HK-2 (cell line): ENCODE data around the gene THG1L.
"Not testable (repeated sequence)": the region's sequence is repeated elsewhere in the genome, so short reads cannot be mapped to it uniquely, and the experiment has no call there.

Experiments used
- DNase-seq: peaks from one replicate; pipeline ENCODE4 v3.0.0-alpha.2; 2018; ENCODE audit not compliant: unreplicated experiment

The THG1L gene

GRCh38 chr5:157731272-157732129 lies at the start of gene THG1L:
Gene THG1L (plus strand): TSS chr5:157731420. CDS start chr5:157731441, 21 bp downstream.
- DNase-seq, result peak; percentile 93

- DNase-seq, result no peak
Measured at GRCh38 chr5:157682257-157682656, 49.0 kb upstream of the THG1L start.

- not testable (repeated sequence) for DNase-seq
Measured at GRCh38 chr5:157686276-157687197, 44.7 kb upstream of the THG1L start.

GRCh38 chr5:157687198-157687554 lies 44.0 kb upstream of the THG1L start:
- DNase-seq, result no peak

GRCh38 chr5:157689942-157690689 lies 41.1 kb upstream of the THG1L start:
- DNase-seq, result no peak

- DNase-seq, result no peak
Measured at GRCh38 chr5:157690690-157691433, 40.4 kb upstream of the THG1L start.

GRCh38 chr5:157693816-157694215 lies 37.4 kb upstream of the THG1L start:
- DNase-seq, result not testable (repeated sequence)

- DNase-seq, result not testable (repeated sequence)
Measured at GRCh38 chr5:157696154-157696553, 35.1 kb upstream of the THG1L start.

GRCh38 chr5:157698674-157699073 lies 32.5 kb upstream of the THG1L start:
- DNase-seq, result not testable (repeated sequence)

GRCh38 chr5:157703736-157704135 lies 27.5 kb upstream of the THG1L start:
- DNase-seq, result no peak

- DNase-seq, result no peak
Measured at GRCh38 chr5:157708866-157709265, 22.4 kb upstream of the THG1L start.

GRCh38 chr5:157709346-157709745 lies 21.9 kb upstream of the THG1L start:
- no peak for DNase-seq

GRCh38 chr5:157710431-157710830 lies 20.8 kb upstream of the THG1L start:
- DNase-seq, result no peak

- DNase-seq, result no peak
Measured at GRCh38 chr5:157710882-157711281, 20.3 kb upstream of the THG1L start.

- DNase-seq, result no peak
Measured at GRCh38 chr5:157713830-157714595, 17.2 kb upstream of the THG1L start.

- no peak for DNase-seq
Measured at GRCh38 chr5:157714596-157714864, 16.7 kb upstream of the THG1L start.

- DNase-seq, result no peak
Measured at GRCh38 chr5:157718519-157718918, 12.7 kb upstream of the THG1L start.

- DNase-seq, result no peak
Measured at GRCh38 chr5:157719245-157719644, 12.0 kb upstream of the THG1L start.

GRCh38 chr5:157721159-157721558 lies 10.1 kb upstream of the THG1L start:
- no peak for DNase-seq

- not testable (repeated sequence) for DNase-seq
Measured at GRCh38 chr5:157722895-157723294, 8.3 kb upstream of the THG1L start.

GRCh38 chr5:157726607-157727006 lies 4.6 kb upstream of the THG1L start:
- DNase-seq, result not testable (repeated sequence)
